Activated CD4-positive, alpha-beta T cell treated with anti-CD3 and anti-CD28 coated beads for 36 hours (primary cell): Measurements from ENCODE around the gene AADAT. TPM values are rescaled to one million over a fixed set of nuclear protein-coding genes. Genes with fewer than 3 reads are reported as not detected.
"Not testable (repeated sequence)": the region's sequence is repeated elsewhere in the genome, so short reads cannot be mapped to it uniquely, and the experiment has no call there.

Experiments used
- ATAC-seq: fragments of 200-7000 bp; cut with Tn5 transposase; one replicate; pipeline ENCODE4 v1.10.0; 2021; ENCODE audit warnings: mild to moderate bottlenecking, moderate library complexity
- CTCF ChIA-PET: fragments of 350-600 bp; sonication (Branson Sonifier 250); formaldehyde crosslinking; loops from one replicate; lab custom pipeline; 2021; ENCODE audit warnings: antibody characterized with exemption; lab: Charles Lee
- POLR2A ChIA-PET: fragments of 350-600 bp; sonication (Branson Sonifier 250); formaldehyde crosslinking; loops from one replicate; lab custom pipeline; 2021; ENCODE audit warnings: antibody characterized with exemption, inconsistent platforms; lab: Charles Lee
- DNase-seq: peaks from one replicate; pipeline ENCODE4 v3.0.0-alpha.2; 2020
- H3K27ac Mint-ChIP-seq: one replicate; pipeline ENCODE4 v1.8.0; 2021; ENCODE audit warnings: mixed read lengths
- H3K27me3 Mint-ChIP-seq: one replicate; pipeline ENCODE4 v1.8.0; 2021; ENCODE audit warnings: mixed read lengths
- H3K36me3 Mint-ChIP-seq: one replicate; pipeline ENCODE4 v1.8.0; 2021; ENCODE audit warnings: low read depth, mixed read lengths
- H3K4me1 Mint-ChIP-seq: one replicate; pipeline ENCODE4 v1.8.0; 2021; ENCODE audit warnings: mixed read lengths
- H3K4me3 Mint-ChIP-seq: one replicate; pipeline ENCODE4 v1.8.0; 2021; ENCODE audit warnings: mild to moderate bottlenecking, moderate library complexity, mixed read lengths
- H3K9me3 Mint-ChIP-seq: one replicate; pipeline ENCODE4 v1.8.0; 2021; ENCODE audit warnings: low read depth, mixed read lengths
- intact Hi-C, 2 experiments: fragments of 100-400 bp; cut with DNase I in 1 of 2; cut with micrococcal nuclease in 1 of 2; formaldehyde crosslinking; loops; one replicate each; pipeline versions ENCODE4 v1.14.2 to v1.15.1; 2022 to 2024; cut with DNase I, micrococcal nuclease
- total RNA-seq, 2 experiments: library from RNA; stranded (reverse); gene quantifications; one replicate each; pipeline ENCODE4 v1.2.3, GENCODE V29; 2021

Gene AADAT
- total RNA-seq, 2 experiments from 2014 or later = not detected

DNA sequence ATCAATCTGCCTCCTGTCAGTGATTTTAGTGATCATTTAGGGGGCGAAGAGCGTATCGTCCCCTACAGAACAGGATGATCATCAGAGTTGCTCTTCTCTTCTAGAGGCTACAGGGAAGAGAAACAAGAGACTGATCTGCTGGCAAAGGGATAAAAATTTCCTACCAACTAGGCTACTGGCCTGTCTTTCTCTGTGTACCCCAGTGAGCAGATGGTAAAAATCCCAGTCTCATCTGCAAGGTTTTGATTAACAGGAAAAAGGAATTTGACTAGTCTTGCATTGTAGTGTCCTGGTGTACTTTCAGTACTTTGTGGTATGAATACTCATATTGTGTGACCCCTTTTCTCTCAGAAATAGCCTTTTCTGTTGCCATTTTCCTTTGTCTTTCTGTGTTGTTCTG lies 21.8 kb upstream of the AADAT start:
- Mint-ChIP-seq H3K4me3 (no peak overlapping the region), H3K27ac (no peak overlapping the region), H3K27me3 (peaks cover 4% of the 10 kb centered on the region), H3K4me1 (peaks cover 2% of the 10 kb centered on the region), H3K36me3 (no peaks in the 10 kb centered on the region), H3K9me3 (no peaks in the 10 kb centered on the region)
- intact Hi-C loops = no loop called here
- no peak for DNase-seq
- ChIA-PET CTCF (no interaction called here), POLR2A (no interaction called here)
- no peak for ATAC-seq

DNA sequence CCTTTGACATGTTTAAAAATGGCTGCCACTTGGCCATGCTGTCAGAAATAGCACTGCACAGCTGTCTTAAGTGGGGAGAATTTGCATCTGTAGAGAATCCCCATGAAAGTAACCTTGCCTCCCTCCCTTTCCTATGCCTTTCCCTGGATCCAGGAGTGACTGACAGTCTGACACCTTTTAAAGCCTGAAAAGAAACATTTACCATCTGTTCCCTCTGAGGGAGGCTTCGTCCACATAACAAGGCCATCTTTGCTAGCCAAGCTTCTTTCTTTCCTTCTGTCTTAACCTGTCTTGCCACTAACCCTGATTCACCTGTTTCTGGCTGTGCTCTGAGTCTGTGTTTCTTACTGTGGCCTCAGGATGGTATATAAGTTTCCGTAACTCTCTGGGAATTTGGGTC lies 21.3 kb upstream of the AADAT start:
- ATAC-seq = no peak
- ChIA-PET POLR2A (no interaction called here), CTCF (no interaction called here)
- H3K9me3 Mint-ChIP-seq = no peaks in the 10 kb centered on the region
- peaks cover 3% of the 10 kb centered on the region for H3K27me3 Mint-ChIP-seq
- H3K36me3 Mint-ChIP-seq = no peaks in the 10 kb centered on the region
- H3K27ac Mint-ChIP-seq = no peak overlapping the region
- no peak for DNase-seq
- peaks cover 2% of the 10 kb centered on the region for H3K4me1 Mint-ChIP-seq
- intact Hi-C loops = no loop called here
- H3K4me3 Mint-ChIP-seq = no peak overlapping the region

DNA sequence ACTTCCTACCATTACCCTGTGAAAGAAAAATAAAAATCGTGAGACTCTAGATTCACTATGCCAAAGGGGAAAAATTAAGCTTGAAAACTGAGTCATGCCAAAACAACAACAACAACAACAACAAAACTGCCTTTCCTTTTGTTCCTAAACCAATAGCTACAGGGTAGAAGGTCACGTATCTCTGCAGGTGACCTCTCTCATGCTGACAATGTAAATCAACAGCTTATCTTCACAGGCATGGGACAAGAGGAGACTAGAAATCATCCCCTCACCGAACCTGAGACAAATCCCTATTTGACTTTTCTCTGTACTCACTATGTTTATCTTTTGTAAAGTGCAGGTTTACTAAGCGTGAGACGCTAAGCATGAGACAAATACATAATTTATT lies 20.5 kb upstream of the AADAT start:
- Mint-ChIP-seq H3K27me3 (peaks cover 3% of the 10 kb centered on the region), H3K27ac (no peak overlapping the region), H3K9me3 (no peaks in the 10 kb centered on the region), H3K4me3 (no peak overlapping the region), H3K36me3 (no peaks in the 10 kb centered on the region), H3K4me1 (peaks cover 2% of the 10 kb centered on the region)
- intact Hi-C loops = no loop called here
- DNase-seq = no peak
- ChIA-PET CTCF (no interaction called here), POLR2A (no interaction called here)
- ATAC-seq = no peak

DNA sequence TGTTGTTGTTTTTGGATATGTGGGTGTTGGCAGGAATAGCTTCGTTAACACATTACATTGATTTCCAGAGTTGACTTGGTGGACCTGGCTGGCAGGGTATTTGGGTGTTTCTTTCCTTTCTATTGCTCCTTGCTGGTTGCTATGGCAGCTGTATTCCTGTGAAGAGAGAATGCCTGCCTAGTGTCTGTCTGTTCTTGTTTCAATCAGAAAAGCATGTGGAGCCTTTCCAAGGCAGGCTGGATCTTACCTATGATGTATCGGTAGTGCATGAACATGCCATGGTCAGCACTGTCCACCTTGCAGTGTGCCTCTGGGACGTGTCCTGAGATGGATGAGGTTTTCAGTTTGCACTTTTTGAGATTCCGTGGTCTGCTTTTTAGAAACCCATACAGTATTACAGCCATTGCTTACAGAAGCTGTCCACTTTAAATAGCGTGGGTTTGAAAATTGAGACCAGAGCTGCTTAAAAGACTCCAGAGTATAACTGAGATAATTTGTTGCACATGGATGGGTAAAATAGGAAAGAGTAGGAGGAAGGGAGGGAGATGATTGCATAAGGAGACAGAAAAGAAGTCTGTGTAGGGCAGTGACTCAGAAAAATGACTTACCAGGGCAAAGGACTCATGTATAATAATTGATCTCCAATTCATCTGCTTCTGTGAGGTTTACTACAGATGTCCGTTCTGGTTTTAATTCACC lies 20.0 kb upstream of the AADAT start:
- H3K36me3 Mint-ChIP-seq = no peaks in the 10 kb centered on the region
- no peak overlapping the region for H3K27ac Mint-ChIP-seq
- no peaks in the 10 kb centered on the region for H3K9me3 Mint-ChIP-seq
- ATAC-seq = no peak
- no peak overlapping the region for H3K4me3 Mint-ChIP-seq
- peaks cover 3% of the 10 kb centered on the region for H3K27me3 Mint-ChIP-seq
- no peak for DNase-seq
- ChIA-PET POLR2A (no interaction called here), CTCF (no interaction called here)
- intact Hi-C loops = no loop called here
- H3K4me1 Mint-ChIP-seq = peaks cover 2% of the 10 kb centered on the region

DNA sequence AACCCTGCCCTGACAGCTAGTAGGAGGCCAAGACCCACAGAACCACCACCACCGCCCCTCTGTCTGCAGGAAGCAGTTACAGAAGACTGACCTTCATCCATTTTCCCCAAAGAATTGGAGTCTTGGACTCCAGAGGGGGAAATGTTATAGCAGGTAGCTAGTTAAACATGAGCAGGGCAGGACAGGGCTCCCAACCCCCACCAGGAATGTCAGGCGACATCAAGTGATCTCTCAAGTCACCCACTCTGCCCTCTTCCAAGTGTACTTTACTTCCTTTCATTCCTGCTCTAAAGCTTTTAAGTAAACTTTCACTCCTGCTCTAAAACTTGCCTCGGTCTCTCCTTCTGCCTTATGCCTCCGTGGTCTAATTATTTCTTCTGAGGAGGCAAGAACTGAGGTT lies 17.1 kb upstream of the AADAT start:
- H3K27ac Mint-ChIP-seq = no peak overlapping the region
- ChIA-PET CTCF (no interaction called here), POLR2A (no interaction called here)
- DNase-seq (no peak), ATAC-seq (no peak)
- no peaks in the 10 kb centered on the region for H3K9me3 Mint-ChIP-seq
- H3K36me3 Mint-ChIP-seq = no peaks in the 10 kb centered on the region
- no peak overlapping the region for H3K4me3 Mint-ChIP-seq
- intact Hi-C loops = no loop called here
- peaks cover 2% of the 10 kb centered on the region for H3K4me1 Mint-ChIP-seq
- peaks cover 3% of the 10 kb centered on the region for H3K27me3 Mint-ChIP-seq

DNA sequence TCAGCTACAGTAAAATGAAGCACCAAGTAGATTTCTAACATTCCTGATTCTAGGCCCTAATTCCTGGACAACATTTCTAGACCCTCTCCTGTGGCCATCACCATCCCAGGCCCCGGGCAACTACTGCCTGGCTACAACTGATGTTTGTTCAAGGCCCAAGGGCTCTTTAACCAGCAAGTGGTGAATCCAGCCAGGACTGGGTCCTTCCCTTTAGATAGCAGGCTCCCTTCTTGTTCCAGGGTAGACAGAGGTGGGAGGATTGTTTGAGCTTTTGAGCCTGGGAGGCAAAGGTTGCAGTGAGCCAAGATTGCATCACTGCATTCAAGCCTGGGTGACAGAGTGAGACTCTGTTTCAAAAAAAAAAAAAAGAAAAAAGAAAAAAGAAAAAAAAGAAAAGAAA lies 12.7 kb upstream of the AADAT start:
- H3K9me3 Mint-ChIP-seq = no peaks in the 10 kb centered on the region
- ChIA-PET POLR2A (no interaction called here), CTCF (no interaction called here)
- H3K36me3 Mint-ChIP-seq = no peaks in the 10 kb centered on the region
- H3K27ac Mint-ChIP-seq = no peak overlapping the region
- ATAC-seq (no peak), DNase-seq (no peak)
- intact Hi-C loops = no loop called here
- H3K4me1 Mint-ChIP-seq = peaks cover 2% of the 10 kb centered on the region
- H3K4me3 Mint-ChIP-seq = no peak overlapping the region
- no peaks in the 10 kb centered on the region for H3K27me3 Mint-ChIP-seq

DNA sequence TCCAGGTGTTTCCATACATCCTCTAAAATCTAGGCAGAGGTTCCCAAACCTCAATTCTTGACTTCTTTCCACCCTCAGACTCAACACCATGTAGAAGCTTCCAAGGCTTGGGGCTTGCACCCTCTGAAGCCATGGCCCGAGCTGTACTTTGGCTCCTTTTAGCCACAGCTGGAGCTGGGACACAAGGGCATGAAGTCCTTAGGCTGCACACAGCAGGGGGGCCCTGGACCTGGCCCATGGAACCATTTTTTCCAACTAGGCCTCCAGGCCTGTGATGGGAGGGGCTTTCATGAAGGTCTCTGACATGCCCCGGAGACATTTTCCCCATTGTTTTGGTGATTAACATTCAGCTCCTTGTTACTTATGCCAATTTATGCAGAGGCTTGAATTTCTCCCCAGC lies 8.4 kb upstream of the AADAT start:
- ATAC-seq, CTCF ChIA-PET, intact Hi-C loops, H3K27me3 Mint-ChIP-seq, H3K4me1 Mint-ChIP-seq, H3K4me3 Mint-ChIP-seq, H3K9me3 Mint-ChIP-seq, H3K27ac Mint-ChIP-seq, DNase-seq, POLR2A ChIA-PET, H3K36me3 Mint-ChIP-seq: not testable (repeated sequence)

DNA sequence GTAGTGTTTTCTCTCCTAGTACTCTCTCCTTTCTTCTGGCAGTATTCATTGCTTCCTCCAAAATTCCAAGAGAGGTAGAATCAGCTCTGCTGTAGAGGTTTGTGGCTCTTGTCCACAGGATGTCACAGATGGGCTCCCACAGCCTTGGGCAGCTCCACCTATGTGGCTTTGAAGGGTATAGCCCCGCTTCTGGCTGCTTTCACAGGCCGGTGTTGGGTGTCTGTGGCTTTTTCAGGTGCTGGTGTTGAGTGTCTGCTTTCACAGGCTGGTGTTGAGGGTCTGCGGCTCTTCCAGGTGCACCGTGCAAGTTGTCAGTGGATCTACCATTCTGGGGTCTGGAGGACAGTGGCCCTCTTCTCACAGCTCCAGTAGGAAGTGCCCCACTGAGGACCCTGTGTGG lies 7.9 kb upstream of the AADAT start:
- peaks cover under 1% of the 10 kb centered on the region for H3K27me3 Mint-ChIP-seq
- no peaks in the 10 kb centered on the region for H3K4me1 Mint-ChIP-seq
- ATAC-seq (no peak), DNase-seq (no peak)
- ChIA-PET POLR2A (no interaction called here), CTCF (no interaction called here)
- no peak overlapping the region for H3K27ac Mint-ChIP-seq
- H3K9me3 Mint-ChIP-seq = no peaks in the 10 kb centered on the region
- no peaks in the 10 kb centered on the region for H3K36me3 Mint-ChIP-seq
- H3K4me3 Mint-ChIP-seq = no peak overlapping the region
- intact Hi-C loops = no loop called here

DNA sequence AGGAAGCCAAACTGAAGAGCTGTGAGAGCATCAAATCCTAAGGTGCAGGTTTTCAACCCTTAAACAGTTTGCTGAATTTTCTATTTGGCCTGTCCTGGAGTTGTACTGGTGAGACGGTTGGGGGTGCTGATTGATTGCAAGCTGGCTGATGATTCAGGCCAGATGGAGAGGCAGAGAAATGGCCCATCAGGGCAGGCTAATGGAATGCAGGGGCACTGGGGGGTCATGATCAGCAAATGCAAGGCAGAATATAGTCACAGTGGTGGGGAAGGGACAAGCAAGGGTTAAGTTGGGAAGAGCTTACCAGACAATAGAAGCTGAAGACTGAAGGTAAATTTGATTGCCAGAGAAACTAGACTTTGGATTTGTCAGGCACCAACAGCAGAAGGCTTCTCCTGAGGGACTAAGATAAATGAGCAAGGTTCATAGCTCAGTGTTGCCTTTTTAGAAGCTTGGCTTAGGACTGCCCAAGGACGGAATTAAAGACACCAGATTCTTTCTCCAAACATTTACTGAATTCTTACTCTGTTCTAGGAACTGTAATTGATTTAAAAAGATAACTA lies 4.3 kb upstream of the AADAT start:
- POLR2A ChIA-PET = no interaction called here
- Mint-ChIP-seq H3K4me3 (no peak overlapping the region), H3K9me3 (no peaks in the 10 kb centered on the region), H3K4me1 (peaks cover 9% of the 10 kb centered on the region), H3K36me3 (no peaks in the 10 kb centered on the region), H3K27me3 (peaks cover 22% of the 10 kb centered on the region), H3K27ac (no peak overlapping the region)
- ATAC-seq (no peak), DNase-seq (no peak)
- intact Hi-C loops = no loop called here
- CTCF ChIA-PET = interaction anchor here (0.6 to 0.7 kb wide), 2 partner anchors 42 to 353 kb away, joined by 3 read pairs; no protein-coding TSS in a partner anchor

DNA sequence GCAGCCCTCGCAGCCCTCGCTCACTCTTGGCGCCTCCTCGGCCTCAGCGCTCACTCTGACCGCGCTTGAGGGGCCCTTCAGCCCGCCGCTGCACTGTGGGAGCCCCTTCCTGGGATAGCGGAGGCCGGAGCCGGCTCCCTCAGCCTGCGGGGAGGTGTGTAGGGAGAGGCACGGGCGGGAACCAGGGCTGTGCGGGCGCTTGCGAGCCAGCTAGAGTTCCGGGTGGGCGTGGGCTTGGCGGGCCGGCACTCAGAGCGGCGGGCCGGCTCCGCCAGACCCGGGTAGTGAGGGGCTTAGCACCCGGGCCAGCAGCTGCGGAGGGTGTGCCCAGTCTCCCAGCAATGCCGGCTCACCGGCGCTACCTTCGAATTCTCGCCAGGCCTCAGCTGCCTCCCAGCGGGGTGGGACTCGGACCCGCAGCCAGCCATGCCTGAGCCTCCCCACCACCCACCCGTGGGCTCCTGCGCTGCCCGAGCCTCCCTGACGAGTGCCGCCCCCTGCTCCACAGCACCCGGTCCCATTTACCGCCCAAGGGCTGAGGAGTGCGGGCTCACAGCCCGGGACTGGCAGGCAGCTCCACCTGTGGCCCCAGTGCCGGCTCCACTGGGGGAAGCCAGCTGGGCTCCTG lies 1.4 kb upstream of the AADAT start:
- Mint-ChIP-seq H3K9me3 (no peaks in the 10 kb centered on the region), H3K36me3 (no peaks in the 10 kb centered on the region), H3K27me3 (peaks cover 35% of the 10 kb centered on the region), H3K4me3 (no peak overlapping the region), H3K4me1 (peaks cover 9% of the 10 kb centered on the region), H3K27ac (no peak overlapping the region)
- DNase-seq (no peak), ATAC-seq (no peak)
- ChIA-PET POLR2A (no interaction called here), CTCF (no interaction called here)
- intact Hi-C loops = loop anchor here in 1 of 2 experiments (2.0 kb wide), 1 partner anchor 64 kb away; the partner anchor contains the start of gene MFAP3L

DNA sequence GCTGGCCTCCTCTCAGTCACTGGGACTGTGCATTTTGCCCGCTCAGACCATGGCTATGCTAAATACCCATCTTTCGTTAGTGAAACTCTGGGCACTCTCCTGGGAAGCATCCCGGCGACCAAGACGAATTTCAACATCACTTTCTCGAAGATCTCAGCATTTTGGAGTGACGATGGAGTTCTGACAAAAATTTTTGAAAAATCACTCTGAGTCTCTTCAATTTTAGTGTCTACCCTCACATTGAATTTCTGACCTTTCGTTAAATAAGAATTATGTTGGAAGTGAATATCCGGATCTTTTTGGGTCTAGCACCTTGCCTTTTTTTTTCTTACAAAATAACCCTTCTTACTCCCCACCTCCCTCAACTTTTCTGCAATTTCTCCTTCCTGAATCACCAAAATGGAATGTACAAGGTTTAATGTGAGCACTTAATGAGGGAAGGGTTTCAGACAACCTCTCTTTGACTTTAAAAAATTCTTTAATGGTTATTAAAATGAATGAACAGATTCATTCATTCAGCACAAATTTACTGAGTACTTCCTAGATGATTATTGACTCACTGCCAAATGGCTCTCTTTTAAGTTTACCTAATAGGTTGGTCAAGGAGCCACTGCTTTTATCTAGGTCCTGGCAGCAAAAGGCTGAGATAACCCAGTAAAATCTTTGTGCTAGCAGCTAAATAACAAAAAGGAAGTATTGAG lies 746 bp upstream of the AADAT start:
- peaks cover 35% of the 10 kb centered on the region for H3K27me3 Mint-ChIP-seq
- CTCF ChIA-PET = interaction anchor here (0.7 kb wide), 1 partner anchor 78 kb away, joined by 4 read pairs; no protein-coding TSS in a partner anchor
- DNase-seq = no peak

More for the DNA sequence above, 746 bp upstream of the AADAT start:
- H3K27ac Mint-ChIP-seq = no peak overlapping the region
- H3K4me1 Mint-ChIP-seq = peaks cover 9% of the 10 kb centered on the region
- H3K36me3 Mint-ChIP-seq = no peaks in the 10 kb centered on the region
- ATAC-seq = no peak
- intact Hi-C loops = loop anchor here (1.0 to 2.0 kb wide), 2 partner anchors 64 to 280 kb away; partner anchors contain the start of gene MFAP3L (in 1 of the 2)
- no peaks in the 10 kb centered on the region for H3K9me3 Mint-ChIP-seq
- POLR2A ChIA-PET = no interaction called here
- H3K4me3 Mint-ChIP-seq = peak overlapping the region; percentile 50
